Activated CD8-positive, alpha-beta memory T cell treated with anti-CD3 and anti-CD28 coated beads, Interleukin-2, amount 50 U/mL, for 1 hour (primary cell): ENCODE results near the gene STIM2.
"Not testable (repeated sequence)": the region's sequence is repeated elsewhere in the genome, so short reads cannot be mapped to it uniquely, and the experiment has no call there.

Experiments used
- DNase-seq: peaks from one replicate; pipeline ENCODE4 v3.0.0-alpha.2; 2020; ENCODE audit errors: extremely low read depth

STIM2 gene

DNA sequence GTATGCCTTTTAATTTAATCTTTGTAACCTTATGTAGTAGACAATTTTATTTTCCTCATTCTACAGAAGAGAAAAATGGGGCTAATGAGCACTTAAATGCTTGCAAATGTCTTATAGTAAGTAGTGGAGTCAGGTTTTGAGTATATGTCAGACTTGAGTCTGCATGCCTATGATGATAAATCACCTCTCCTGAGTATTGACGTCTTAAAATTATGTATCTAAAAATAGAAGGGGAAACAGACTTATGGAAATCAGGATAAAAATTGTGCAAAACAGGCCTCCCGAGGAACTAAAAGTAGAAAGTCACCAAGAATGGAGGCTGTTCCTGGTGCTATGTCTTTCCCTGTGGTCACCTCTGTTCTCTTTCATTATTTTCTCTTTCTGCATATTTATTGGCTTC lies 92.7 kb downstream of the STIM2 start:
- DNase-seq, result no peak

DNA sequence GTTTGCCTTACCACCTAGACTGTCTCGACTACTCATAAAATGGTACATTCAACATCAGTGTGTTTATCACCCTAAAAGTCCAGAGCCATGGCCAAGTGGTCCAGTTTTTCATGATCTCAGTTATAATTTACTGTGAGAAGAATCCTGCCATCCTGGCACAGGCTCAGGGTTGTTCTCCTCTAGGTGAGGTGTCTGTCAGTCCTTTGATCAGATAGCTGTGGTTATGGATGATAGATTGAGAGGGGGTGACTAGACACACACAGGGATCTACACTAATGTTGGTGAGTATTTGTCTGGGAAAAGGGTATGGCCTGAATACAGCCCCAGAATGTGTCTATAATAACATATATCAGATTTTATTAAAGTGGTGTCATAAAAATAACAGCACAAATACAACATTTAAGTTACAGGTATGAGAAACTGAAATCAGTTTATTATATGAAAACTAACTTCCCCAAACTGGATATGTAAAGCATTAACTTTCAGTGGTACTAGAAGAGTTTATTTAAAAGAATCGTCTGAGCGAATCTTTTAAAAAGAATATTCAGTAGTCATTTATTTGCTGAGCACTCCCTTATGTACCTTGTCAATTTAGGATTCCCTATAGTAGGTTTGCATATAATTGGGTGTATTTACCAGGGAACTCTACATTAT lies 93.3 kb downstream of the STIM2 start:
- DNase-seq, result no peak

DNA sequence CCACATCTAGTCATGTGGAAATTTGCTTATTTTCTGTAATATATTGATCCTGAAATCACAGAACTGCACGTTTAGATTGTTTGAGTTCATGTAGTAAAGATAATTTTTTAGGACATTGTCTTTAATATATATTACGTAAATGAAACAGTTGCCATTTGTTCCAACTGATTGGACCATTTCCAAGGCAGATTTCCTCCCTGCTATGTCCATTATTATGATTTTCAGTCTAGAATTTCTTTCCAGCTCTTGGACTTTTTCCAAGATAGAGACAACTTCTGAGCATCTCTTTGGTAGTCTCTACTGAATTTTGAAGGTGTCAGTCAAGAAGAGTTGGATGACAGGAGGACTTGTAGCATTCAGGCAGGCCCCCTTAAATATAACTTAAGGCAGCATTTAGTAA lies 94.6 kb downstream of the STIM2 start:
- no peak for DNase-seq

DNA sequence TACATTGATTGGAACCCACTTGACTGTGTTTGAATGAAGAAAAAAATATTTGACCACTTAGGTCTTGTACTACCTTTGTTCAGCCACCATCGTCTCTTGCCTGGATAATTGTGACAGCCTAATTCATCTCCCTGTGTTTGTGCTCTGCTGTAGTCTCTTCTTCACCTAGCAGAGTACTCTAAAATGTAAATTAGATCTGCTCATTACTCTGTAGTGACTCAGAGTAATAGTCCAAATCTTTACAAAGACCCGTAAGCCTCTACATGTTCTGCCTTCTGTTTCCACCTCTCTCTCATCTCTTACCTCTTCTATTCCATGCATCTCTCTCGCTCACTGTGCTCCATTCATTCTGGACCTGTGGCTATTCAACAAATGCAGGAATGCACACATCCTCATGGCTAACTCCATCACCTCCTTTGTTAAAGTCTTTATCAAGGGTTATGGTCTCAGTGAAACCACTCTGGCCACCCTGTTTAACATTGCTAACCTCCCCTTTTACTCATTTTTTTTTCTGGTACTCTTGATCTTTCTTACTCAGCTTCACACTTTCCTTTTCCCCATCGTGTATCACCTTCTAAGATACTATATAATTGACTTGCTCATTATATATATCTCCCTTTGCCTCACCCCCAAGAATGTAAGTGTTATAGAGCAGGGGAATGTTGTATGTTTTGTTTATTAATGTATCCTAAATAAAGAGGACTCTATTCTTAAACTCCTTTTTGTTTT lies 98.4 kb downstream of the STIM2 start:
- no peak for DNase-seq

DNA sequence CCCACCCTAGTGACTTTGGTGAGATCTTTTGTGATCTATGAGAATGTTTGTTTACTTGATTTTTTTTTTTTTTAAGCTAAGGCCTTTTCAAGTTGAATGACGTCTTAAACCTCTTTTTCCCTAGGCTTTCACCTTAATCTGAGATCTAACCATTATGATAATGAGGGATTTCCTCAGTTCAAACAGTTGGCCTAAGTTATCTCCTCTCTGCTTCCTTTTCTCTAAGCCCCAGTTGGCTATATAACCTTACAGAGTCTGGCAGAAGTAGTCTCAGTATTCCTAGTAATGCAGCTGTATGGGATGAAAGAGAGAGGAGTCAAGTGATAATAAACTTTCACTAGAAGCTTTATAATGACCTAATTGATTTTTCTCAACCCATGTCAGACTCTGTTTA lies 99.0 kb downstream of the STIM2 start:
- DNase-seq, result no peak

DNA sequence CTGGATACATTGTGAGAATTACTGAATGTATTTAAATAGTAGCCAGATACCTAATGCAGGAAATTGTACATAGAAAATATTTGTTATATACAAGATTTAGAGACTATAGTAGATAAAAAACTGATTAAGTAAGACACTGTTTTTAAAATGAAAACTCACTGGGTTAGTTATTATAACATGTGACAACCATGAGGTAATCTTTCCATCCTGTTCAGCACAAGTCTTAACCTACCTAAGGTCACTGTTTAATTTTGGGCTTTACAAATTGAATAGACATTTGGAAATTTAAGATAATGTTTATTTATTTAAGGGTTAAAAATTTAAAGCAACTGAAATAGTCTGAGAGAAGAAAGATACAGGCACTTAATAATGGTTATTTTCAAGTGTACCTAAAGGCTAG lies 102.1 kb downstream of the STIM2 start:
- no peak for DNase-seq

DNA sequence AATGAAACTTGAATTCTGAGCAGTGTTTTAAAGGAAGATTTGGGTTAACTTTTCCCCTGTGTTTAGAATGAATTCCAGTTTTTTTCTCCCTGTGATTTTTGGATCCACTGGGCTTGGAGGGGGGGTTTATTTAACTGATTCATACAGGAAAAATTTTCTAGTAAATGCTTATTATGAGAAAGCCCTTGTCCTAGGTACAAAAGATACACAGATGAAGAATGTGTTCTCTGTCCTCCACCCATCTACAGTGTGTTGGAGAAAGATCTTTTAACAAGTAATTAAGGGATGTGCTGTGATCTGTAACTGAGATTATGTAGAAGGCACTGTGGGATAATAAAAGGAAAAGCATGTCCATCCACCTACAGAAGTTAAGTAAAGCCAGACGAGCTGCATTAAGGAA lies 103.9 kb downstream of the STIM2 start:
- no peak for DNase-seq

DNA sequence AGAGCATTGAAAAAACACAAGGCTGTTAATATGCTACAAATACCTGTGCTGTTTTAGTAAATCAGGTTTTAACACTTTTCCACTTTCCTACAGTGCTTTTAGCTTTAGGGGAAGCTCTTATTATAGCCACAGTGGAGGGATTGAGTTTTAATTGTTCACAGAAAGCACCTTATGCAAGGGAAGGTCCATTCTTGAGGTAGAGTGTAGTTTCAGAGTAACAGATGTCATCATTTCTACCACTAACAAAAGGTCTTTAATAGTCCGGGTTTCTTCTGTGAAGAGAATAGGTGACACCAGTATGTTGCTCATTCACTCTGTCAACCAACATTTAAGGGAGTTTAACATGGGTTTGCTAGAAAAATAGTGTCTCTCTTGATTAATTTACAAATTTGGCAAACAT lies 104.4 kb downstream of the STIM2 start:
- DNase-seq, result no peak

DNA sequence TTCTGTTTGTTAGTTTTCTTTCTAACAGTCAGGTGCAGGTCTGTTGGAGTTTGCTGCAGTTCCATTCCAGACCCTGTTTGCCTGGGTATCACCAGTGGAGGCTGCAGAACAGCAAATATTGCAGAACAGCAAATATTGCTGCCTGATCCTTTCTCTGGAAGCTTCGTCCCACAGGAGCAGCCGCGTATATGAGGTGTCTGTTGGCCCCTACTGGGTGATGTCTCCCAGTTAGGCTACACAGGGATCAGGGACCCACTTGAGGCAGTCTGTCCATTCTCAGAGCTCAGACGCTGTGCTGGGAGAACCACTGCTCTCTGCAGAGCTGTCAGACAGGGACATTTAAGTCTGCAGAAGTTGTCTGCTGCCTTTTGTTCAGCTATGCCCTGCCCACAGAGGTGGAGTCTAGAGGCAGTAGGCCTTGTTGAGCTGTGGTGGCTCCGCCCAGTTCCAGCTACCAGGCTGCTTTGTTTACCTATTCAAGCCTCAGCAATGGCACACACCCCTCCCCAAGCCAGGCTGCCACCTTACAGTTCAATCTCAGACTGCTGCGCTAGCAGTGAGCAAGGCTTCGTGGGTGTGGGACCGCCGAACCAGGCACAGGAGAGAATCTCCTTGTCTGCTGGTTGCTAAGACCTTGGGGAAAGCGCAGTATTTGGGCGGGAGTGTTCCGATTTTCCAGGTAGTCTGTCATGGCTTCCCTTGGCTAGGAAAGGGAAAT lies 115.0 kb downstream of the STIM2 start:
- not testable (repeated sequence) for DNase-seq

DNA sequence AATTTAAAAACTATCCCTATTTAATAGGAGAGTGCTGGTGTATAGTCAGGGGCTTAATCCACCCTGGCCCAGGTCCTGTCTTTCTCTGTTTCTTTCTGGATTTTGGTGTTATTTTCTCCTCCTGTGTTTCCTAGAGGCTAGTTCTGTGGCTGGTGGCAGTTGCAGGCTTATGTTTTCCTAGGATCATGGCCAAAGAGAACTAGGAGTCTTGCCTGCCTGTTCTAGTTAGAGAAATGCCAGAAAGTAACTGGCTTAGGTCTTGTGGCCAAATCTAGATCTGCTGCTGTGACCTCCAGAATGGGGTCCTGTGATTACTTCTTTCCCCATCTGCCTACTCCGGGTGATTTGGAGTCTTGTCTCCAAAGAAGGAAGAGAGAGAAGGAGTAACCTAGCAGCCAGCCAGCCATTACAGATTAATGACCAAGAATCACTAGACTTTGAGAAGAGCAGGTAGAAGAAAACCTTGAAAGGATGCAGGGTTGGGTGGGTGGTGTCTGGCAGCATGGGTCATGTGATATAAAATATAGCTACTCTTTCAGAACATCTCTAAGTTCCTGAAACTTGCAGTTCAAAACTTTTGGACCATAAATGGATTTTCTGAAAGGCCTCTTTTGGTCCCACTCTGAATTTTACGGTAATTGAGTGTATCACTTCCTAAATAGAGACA lies 117.9 kb downstream of the STIM2 start:
- DNase-seq, result no peak

DNA sequence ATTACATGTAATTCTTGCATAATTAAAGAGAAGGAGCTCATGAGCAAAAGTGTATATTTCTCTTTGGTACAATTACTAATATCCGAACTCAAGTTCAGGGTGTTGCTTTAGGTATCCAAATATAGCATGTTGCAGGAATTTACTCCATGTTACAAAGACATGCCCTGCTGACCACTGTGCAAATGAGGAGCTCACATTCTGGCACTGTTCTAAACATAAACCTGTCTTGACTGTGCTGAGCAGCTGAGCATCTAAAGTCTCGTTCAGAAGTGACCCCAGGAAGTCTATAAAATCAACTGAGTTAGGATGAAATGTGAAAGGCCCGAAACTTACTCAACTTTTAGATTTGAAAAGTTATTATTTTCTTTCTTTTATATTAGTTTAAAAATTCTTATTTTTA lies 124.3 kb downstream of the STIM2 start:
- DNase-seq, result no peak

DNA sequence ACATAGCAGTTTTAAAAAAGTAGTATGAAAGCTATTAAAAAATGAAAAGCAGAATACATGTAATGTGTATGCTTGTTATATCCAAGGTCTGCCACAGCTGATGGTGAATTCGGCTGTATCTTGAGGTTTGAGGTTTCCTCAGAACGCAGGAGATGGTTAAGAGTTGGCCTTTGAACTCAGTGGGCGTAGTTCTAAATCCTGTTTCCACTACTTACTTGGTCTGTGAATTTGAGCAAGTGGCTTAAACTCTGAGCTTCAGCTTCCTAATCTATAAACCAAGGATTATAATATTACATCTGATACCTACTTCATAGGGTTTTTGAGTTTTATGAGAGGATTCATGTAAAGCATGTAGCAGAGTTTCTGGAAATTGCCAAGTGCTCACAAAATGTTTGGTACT lies 125.2 kb downstream of the STIM2 start:
- DNase-seq, result peak; percentile 24

DNA sequence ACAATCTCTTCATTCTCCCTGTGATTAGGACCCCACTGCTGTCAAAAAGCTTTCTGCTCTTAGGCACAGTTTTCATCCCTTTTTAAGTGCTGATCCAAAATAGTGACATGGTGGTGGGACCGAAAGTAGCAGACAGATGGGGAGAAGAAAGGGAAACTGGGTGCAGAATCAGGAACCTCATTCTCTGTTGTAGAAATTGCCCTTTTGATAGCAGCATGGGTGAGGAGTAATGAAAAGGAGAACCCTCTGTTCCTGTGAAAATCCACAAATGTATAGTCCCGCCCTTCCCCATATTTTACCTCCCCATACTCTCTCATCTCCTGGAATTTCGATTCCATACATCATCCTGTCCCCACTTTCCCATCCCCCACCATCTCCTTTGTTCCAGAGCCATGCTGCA lies 126.5 kb downstream of the STIM2 start:
- no peak for DNase-seq

DNA sequence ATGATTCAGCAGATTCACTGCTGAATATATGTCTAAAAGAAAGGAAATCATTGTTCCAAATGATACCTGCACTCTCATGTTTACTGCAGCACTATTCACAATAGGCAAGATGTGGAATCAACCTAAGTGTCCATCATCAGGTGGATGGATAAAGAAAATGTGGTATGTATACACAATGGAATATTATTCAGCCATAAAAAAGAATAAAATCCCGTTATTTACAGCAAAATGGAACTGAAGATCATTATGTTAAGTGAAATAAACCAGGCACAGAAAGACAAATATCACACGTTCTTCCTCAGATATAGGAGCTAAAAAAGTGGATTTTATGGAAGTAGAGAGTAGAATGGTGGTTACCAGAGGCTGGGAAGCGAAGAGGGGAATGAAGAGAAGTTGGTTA lies 130.4 kb downstream of the STIM2 start:
- DNase-seq, result no peak

DNA sequence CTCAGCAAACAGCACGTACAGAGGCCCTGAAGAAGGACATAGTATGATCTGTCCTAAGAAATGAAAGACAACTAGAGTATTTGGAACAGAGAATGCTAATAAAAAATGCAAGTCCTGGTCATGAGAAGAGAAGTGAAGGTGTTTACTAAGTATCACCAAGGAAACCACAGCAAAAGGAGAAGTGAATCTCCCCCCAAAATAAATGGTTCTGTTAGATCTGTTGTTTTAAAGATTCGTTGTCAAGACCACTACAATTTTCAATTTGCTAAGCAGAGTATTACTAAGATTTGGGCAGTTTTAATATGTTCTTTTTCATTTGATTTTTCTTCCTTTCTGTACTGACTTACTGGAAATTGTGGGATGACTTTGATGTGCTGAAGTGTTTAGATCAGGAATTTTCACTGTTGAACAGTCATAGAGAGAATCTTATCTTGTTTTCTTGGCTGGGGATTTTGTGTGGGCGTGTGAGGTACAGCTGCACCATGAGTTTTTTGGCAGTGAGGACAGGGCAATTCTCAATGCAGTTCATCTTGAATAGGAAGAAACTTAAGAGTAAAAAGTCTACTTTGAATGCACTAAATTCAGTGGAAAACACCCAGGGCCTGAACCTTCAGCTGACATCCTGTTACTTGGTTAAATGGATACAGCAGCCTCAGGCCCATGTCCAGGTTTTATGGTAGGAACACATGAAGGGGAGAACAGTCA lies 132.2 kb downstream of the STIM2 start:
- no peak for DNase-seq

DNA sequence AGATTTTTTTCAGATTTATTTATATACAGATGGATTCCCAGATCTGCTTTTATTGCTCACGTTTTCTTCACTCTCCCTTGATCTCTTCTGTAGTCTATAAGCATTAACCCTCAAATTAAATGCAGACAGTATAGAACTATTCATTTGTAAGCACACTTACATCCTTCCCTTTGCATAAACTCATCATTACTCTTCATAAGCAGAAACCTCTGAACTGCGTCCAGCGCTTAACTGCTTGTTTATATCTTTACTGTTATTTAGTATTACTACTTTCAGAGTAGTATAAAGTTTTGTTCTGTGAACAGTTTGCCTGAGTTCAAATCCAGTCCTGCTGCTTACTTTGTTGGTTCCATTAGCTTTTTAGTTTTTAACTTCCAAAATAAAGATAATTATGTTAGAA lies 132.9 kb downstream of the STIM2 start:
- no peak for DNase-seq

DNA sequence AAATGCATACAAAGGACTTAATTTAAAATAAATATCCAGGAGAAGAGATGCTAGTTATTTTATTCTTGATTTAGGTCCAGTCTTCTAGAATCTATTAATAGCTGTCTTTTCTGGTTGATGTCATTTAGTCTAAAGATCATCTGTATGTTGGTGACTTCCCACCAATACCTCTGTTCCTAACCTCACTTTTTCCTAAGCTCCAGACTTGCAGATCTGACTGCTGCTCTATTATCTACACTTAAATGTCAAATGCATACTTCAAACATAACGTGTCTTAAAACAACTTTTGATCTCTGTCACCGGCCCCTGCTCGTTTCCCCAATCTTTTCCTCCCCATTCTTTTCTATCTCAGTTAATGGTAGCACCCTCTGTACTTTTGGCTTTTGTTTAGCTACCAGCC lies 133.3 kb downstream of the STIM2 start:
- no peak for DNase-seq

DNA sequence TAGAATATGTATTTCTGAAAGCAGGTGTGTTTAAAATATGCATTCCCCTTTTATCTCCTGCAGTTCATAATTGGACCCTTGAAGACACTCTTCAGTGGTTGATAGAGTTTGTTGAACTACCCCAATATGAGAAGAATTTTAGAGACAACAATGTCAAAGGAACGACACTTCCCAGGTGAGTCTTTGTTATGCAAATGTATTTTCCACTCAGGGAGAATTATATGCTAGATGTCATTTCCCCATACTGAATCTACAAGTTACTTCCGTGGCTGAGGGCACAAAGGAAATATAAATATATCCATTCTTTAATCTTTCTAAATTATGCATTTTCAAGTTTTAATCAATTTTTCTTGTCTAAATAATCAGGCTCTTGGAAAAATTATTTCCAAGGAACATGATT lies 134.7 kb downstream of the STIM2 start:
- DNase-seq, result no peak

DNA sequence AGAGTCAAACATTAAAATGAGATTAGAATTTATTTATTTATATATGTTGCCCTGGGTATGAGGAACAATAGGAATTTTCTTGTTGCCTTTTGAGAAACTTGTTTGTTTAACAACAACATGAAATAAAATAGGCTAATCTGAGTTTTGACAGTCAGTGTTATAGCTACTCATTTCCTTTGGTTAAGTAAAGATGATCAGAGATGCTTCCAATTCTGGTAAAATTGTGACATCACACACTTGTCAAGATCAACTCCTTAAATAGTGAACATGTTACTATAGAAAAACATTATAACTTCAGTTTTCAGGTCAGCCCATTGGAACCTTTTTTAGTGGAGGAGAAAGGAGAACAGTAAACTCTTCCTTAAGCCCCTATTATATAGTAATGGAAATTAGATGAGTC lies 136.1 kb downstream of the STIM2 start:
- DNase-seq, result no peak

DNA sequence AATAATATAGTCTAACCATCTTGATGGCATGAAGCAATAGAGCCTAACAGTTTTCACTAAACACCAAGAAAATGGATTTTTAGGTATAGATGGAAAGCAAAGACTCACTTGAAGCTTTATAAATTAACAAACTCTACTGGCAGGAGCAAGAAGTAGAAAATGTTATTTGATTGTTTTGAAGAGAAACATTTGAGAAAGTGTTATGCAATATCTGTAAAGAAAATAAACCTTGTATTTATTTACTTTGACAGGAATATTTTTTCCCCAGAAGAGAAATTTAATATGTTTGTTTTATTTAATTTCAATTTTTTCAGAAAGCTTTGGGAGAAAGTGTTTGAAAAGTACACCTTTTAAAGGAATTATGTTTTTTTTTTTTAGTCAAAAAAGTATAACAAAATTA lies 139.0 kb downstream of the STIM2 start:
- DNase-seq, result no peak

DNA sequence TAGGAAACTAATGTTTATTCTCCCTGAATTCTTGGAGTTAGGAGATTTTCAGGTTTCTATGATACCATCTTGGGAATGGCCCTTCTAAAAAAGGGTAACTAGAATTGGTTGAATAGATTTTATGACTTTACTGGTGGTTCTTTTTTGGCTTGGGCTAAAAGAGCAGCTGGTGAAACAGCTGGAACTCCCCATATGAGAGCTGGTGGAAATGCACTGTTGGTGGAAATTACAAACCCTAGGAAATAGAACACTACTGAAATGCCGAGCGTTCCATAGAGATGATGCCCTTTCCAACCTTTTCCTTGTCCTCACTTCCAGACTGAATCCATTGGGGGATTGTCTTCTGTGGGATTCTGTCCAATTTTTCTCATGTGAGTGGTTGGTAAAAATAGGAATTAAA lies 139.5 kb downstream of the STIM2 start:
- no peak for DNase-seq

DNA sequence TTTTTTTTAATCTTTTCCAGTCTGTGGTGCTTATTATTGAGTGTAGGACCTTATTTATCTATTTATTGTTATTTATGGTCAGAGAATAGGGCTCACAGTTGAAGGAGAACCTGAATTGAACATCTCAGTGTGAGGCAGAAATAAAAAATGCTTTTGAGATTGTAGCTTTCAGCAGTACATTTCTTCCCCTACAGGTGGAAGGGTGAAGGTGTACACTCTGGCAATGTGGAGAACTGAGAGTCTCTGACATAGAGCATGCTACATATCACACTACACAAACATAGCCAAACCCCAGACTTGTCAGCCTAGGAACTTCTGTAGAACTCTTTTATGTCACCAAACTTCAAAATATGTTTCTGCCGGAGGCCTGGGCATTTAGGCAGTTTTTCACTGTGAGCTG lies 140.2 kb downstream of the STIM2 start:
- no peak for DNase-seq
